NCI-H187 (cell line): ENCODE data around the gene PCSK9.

Experiments used
- DNase-seq, 2 experiments: peaks; one replicate each; lab custom pipeline; 2025; lab: John Stamatoyannopoulos, UW

The PCSK9 gene

GRCh38 chr1:55044617-55045397 is 5.5 kb downstream of the PCSK9 start:
- DNase-seq = no peak

- no peak for DNase-seq
Observed at GRCh38 chr1:55045430-55045829, 6.1 kb downstream of the PCSK9 start.

- DNase-seq = no peak
Observed at GRCh38 chr1:55046871-55047270, 7.5 kb downstream of the PCSK9 start.

GRCh38 chr1:55047611-55048010 is 8.3 kb downstream of the PCSK9 start:
- DNase-seq = no peak

GRCh38 chr1:55048453-55049270 is 9.3 kb downstream of the PCSK9 start:
- no peak for DNase-seq

GRCh38 chr1:55049271-55049913 is 10.0 kb downstream of the PCSK9 start:
- no peak for DNase-seq

- no peak for DNase-seq
Observed at GRCh38 chr1:55049914-55050278, 10.5 kb downstream of the PCSK9 start.

GRCh38 chr1:55050283-55050682 is 10.9 kb downstream of the PCSK9 start:
- no peak for DNase-seq

GRCh38 chr1:55051169-55051568 is 11.8 kb downstream of the PCSK9 start:
- no peak for DNase-seq

- no peak for DNase-seq
Observed at GRCh38 chr1:55051621-55052020, 12.3 kb downstream of the PCSK9 start.

GRCh38 chr1:55052221-55053142 is 13.1 kb downstream of the PCSK9 start:
- DNase-seq = no peak

GRCh38 chr1:55053265-55053954 is 14.1 kb downstream of the PCSK9 start:
- DNase-seq = no peak

- no peak for DNase-seq
Observed at GRCh38 chr1:55054396-55054795, 15.0 kb downstream of the PCSK9 start.

GRCh38 chr1:55055084-55055882 is 15.9 kb downstream of the PCSK9 start:
- DNase-seq = no peak

- DNase-seq = no peak
Observed at GRCh38 chr1:55055951-55056631, 16.7 kb downstream of the PCSK9 start.

GRCh38 chr1:55056632-55056992 is 17.3 kb downstream of the PCSK9 start:
- DNase-seq = no peak

- DNase-seq = no peak
Observed at GRCh38 chr1:55057270-55057955, 18.1 kb downstream of the PCSK9 start.

GRCh38 chr1:55057956-55058298 is 18.6 kb downstream of the PCSK9 start:
- no peak for DNase-seq
